OCI-LY1 (cell line): ENCODE measurements around the gene FAM236B.
"Not testable (repeated sequence)": the region's sequence is repeated elsewhere in the genome, so short reads cannot be mapped to it uniquely, and the experiment has no call there.

Source experiments
- H2AFZ ChIP-seq: fragments of 200-600 bp; sonication (generic), shearing (Covaris generic); 2 replicates; pipeline ENCODE4 v1.6.0; 2014; ENCODE audit warnings: antibody characterized with exemption, mild to moderate bottlenecking, low read length
- H3F3A ChIP-seq: fragments of 200-600 bp; sonication (generic), shearing (Covaris generic); 2 replicates; pipeline ENCODE4 v1.6.0; 2014; ENCODE audit warnings: mild to moderate bottlenecking, antibody characterized with exemption, low read length, moderate library complexity; ENCODE audit not compliant: insufficient read depth
- H3K27ac ChIP-seq: fragments of 200-600 bp; sonication (generic); 2 replicates; pipeline ENCODE4 v1.5.1; 2014; ENCODE audit warnings: low read length, mixed run types, mild to moderate bottlenecking, low read depth; ENCODE audit not compliant: poor library complexity, severe bottlenecking
- H3K27me3 ChIP-seq: fragments of 200-600 bp; sonication (generic); 2 replicates; pipeline ENCODE4 v1.6.0; 2014; ENCODE audit warnings: antibody characterized with exemption, mild to moderate bottlenecking, low read length, moderate library complexity; ENCODE audit not compliant: insufficient read depth
- H3K36me3 ChIP-seq: fragments of 200-600 bp; sonication (generic); 2 replicates; pipeline ENCODE4 v1.6.1; 2014; ENCODE audit warnings: mild to moderate bottlenecking, antibody characterized with exemption, low read length, moderate library complexity, mixed read lengths; ENCODE audit not compliant: insufficient read depth
- H3K4me1 ChIP-seq: fragments of 200-600 bp; sonication (generic); 2 replicates; pipeline ENCODE4 v1.5.1; 2014; ENCODE audit warnings: mild to moderate bottlenecking, low read length, moderate library complexity; ENCODE audit not compliant: insufficient read depth, severe bottlenecking
- H3K4me2 ChIP-seq: fragments of 200-600 bp; sonication (generic), shearing (Covaris generic); 2 replicates; pipeline ENCODE4 v1.6.1; 2014; ENCODE audit warnings: low read length
- H3K4me3 ChIP-seq: fragments of 200-600 bp; sonication (generic); 2 replicates; pipeline ENCODE4 v1.5.1; 2014; ENCODE audit warnings: low read length, low read depth, mild to moderate bottlenecking, mixed read lengths; ENCODE audit not compliant: poor library complexity, severe bottlenecking
- H3K79me2 ChIP-seq: fragments of 200-600 bp; shearing (Covaris generic); 2 replicates; pipeline ENCODE4 v1.6.1; 2016; ENCODE audit warnings: mixed run types, low read length, mixed read lengths; ENCODE audit not compliant: insufficient read depth
- H3K9ac ChIP-seq: fragments of 200-600 bp; sonication (generic), shearing (Covaris generic); 2 replicates; pipeline ENCODE4 v1.6.1; 2014; ENCODE audit warnings: mild to moderate bottlenecking, low read length, mixed read lengths
- H3K9me2 ChIP-seq: fragments of 200-600 bp; sonication (generic), shearing (Covaris generic); 2 replicates; pipeline ENCODE4 v1.6.1; 2014; ENCODE audit warnings: low read depth, mild to moderate bottlenecking, low read length, mixed read lengths
- H3K9me3 ChIP-seq: fragments of 200-600 bp; shearing (Covaris generic); 2 replicates; pipeline ENCODE4 v1.6.1; 2014; ENCODE audit warnings: low read length, mixed read lengths
- H4K20me1 ChIP-seq: fragments of 200-600 bp; sonication (generic), shearing (Covaris generic); 2 replicates; pipeline ENCODE4 v1.6.0; 2016; ENCODE audit warnings: mild to moderate bottlenecking, low read length; ENCODE audit not compliant: insufficient read depth
- EZH2 ChIP-seq: fragments of 200-600 bp; sonication (generic), shearing (Covaris generic); IDR thresholded peaks from 2 replicates; pipeline ENCODE4 v1.8.0; 2017; ENCODE audit warnings: borderline replicate concordance, mixed run types, mild to moderate bottlenecking, antibody characterized with exemption, low read length, moderate library complexity, mixed read lengths
- TF ChIP-seq, protein P1 (sequence below): fragments of 200-600 bp; sonication (generic), shearing (Covaris generic); IDR thresholded peaks from 2 replicates; pipeline ENCODE4 v1.5.1; 2017; ENCODE audit warnings: mild to moderate bottlenecking, antibody characterized with exemption, low read length, moderate library complexity, mixed read lengths

The FAM236B gene

DNA sequence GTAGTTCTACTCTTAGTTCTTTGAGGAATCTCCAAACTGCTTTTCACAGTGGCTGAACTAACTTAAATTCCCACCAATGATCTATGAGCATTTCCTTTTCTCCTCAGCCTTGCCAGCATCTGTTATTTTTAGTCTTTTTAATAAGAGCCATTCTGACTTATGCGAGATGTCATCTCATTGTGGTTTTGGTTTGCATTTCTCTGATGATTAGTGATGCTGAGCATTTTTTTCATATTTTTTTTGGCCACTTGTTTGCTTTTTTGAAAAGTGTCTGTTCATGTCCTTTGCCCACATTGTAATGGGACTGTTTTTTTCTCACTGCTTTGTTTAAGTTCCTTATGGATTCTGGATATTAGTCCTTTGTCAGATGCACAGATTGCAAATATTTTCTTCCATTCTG is 46.9 kb downstream of the FAM236B start:
- Histone ChIP-seq H3K4me1 (no peaks in the 10 kb centered on the region), H3K36me3 (no peaks in the 10 kb centered on the region), H3K9me2 (no peaks in the 10 kb centered on the region), H3K4me2 (no peak overlapping the region), H3K9ac (no peak overlapping the region), H3F3A (no peaks in the 10 kb centered on the region), H4K20me1 (no peaks in the 10 kb centered on the region), H3K9me3 (no peaks in the 10 kb centered on the region), H3K4me3 (no peak overlapping the region), H3K27ac (no peak overlapping the region), H3K27me3 (no peaks in the 10 kb centered on the region), H3K79me2 (no peaks in the 10 kb centered on the region), H2AFZ (no peak overlapping the region)
- TF ChIP-seq, protein P1, sequence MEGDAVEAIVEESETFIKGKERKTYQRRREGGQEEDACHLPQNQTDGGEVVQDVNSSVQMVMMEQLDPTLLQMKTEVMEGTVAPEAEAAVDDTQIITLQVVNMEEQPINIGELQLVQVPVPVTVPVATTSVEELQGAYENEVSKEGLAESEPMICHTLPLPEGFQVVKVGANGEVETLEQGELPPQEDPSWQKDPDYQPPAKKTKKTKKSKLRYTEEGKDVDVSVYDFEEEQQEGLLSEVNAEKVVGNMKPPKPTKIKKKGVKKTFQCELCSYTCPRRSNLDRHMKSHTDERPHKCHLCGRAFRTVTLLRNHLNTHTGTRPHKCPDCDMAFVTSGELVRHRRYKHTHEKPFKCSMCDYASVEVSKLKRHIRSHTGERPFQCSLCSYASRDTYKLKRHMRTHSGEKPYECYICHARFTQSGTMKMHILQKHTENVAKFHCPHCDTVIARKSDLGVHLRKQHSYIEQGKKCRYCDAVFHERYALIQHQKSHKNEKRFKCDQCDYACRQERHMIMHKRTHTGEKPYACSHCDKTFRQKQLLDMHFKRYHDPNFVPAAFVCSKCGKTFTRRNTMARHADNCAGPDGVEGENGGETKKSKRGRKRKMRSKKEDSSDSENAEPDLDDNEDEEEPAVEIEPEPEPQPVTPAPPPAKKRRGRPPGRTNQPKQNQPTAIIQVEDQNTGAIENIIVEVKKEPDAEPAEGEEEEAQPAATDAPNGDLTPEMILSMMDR = no peak
- TF ChIP-seq EZH2 = no peak

DNA sequence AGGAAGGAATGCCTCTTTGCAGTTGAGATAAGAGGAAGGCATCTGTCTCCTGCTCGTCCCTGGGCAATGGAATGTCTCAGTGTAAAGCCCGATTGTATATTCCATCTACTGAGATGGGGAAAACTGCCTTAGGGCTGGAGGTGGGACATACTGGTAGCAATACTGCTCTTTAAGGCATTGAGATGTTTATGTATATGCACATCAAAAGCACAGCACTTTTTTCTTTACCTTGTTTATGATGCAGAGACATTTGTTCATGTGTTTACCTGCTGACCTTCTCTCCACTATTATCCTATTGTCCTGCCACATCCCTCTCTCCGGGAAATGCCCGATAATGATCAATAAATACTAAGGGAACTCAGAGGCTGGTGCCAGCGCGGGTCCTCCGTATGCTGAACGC is 48.8 kb downstream of the FAM236B start:
- H2AFZ ChIP-seq, H3K4me3 ChIP-seq, H3K79me2 ChIP-seq: not testable (repeated sequence)

More for the DNA sequence above, 48.8 kb downstream of the FAM236B start:
- H3K4me2 ChIP-seq, H3K9me2 ChIP-seq, H3K9me3 ChIP-seq, H3F3A ChIP-seq, H3K27me3 ChIP-seq, H3K9ac ChIP-seq, H4K20me1 ChIP-seq, H3K36me3 ChIP-seq, H3K4me1 ChIP-seq, H3K27ac ChIP-seq: not testable (repeated sequence)
